Measurements from ENCODE around the gene CAMTA1.

Gene CAMTA1

GRCh38 chr1:6873298-6874015, 88.2 kb downstream of the CAMTA1 start:
- Histone ChIP-seq H3F3A (ENCODE audit: insufficient read depth) (no peaks in the 10 kb centered on the region), H4K20me1 (ENCODE audit: low read depth, low read length) (no peaks in the 10 kb centered on the region), H3K4me2 (ENCODE audit: low read depth, low read length, poor library complexity, severe bottlenecking) (no peak overlapping the region), H3K9ac (ENCODE audit: low read length) (no peak overlapping the region), H3K36me3 (ENCODE audit: low read length) (no peaks in the 10 kb centered on the region), H3K79me2 (ENCODE audit: insufficient read depth, low read length) (no peaks in the 10 kb centered on the region), H3K9me3 (ENCODE audit: insufficient read depth, low read length) (no peaks in the 10 kb centered on the region), H3K27me3 (ENCODE audit: low read length) (no peaks in the 10 kb centered on the region), H3K4me3 (ENCODE audit: insufficient read depth, low read length, poor library complexity, severe bottlenecking) (no peak overlapping the region), H3K9me2 (replicated peaks; ENCODE audit: insufficient read depth, low read length) (no peaks in the 10 kb centered on the region), H2AFZ (ENCODE audit: low read depth, low read length, severe bottlenecking) (no peak overlapping the region), H3K27ac (ENCODE audit: low read depth, low read length) (no peak overlapping the region)
- no peak for TF ChIP-seq CTCF (IDR thresholded peaks at IDR 0.05; ENCODE audit: insufficient read depth, low read length, poor library complexity, severe bottlenecking)
- TF ChIP-seq EZH2phosphoT487 (conservative IDR thresholded peaks at IDR 0.05; ENCODE audit: low read length), result no peak

DNA sequence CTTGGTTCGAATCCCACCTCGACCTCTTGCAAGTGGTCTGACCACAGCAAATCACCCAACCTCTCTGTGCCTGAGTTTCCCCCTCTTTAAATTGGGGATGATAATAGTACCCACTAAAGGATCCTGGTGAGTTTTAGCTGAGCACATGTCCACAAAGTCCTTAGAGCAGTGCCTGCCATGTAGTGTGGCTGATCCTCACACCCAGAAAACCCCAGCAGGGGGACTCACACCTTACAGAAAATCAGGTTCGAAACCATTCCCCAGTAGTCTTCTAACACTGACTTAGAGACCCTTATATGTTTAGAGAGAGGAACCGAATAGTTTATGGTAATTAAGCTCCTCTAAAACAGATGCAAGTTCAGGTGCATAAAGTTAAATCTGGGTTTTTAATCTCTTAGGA, 89.0 kb downstream of the CAMTA1 start:
- no peak for TF ChIP-seq CTCF (IDR thresholded peaks at IDR 0.05; ENCODE audit: insufficient read depth, low read length, poor library complexity, severe bottlenecking)
- no peak for TF ChIP-seq EZH2phosphoT487 (conservative IDR thresholded peaks at IDR 0.05; ENCODE audit: low read length)
- no peaks in the 10 kb centered on the region for H3K9me2 ChIP-seq (replicated peaks; ENCODE audit: insufficient read depth, low read length)
- H4K20me1 ChIP-seq (ENCODE audit: low read depth, low read length), result no peaks in the 10 kb centered on the region
- no peak overlapping the region for H3K4me3 ChIP-seq (ENCODE audit: insufficient read depth, low read length, poor library complexity, severe bottlenecking)
- H2AFZ ChIP-seq (ENCODE audit: low read depth, low read length, severe bottlenecking), result no peak overlapping the region
- H3K27ac ChIP-seq (ENCODE audit: low read depth, low read length), result no peak overlapping the region
- H3K4me2 ChIP-seq (ENCODE audit: low read depth, low read length, poor library complexity, severe bottlenecking), result no peak overlapping the region
- no peaks in the 10 kb centered on the region for H3K27me3 ChIP-seq (ENCODE audit: low read length)
- H3K36me3 ChIP-seq (ENCODE audit: low read length), result no peaks in the 10 kb centered on the region
- H3F3A ChIP-seq (ENCODE audit: insufficient read depth), result no peaks in the 10 kb centered on the region
- H3K9me3 ChIP-seq (ENCODE audit: insufficient read depth, low read length), result no peaks in the 10 kb centered on the region
- H3K79me2 ChIP-seq (ENCODE audit: insufficient read depth, low read length), result no peaks in the 10 kb centered on the region
- H3K9ac ChIP-seq (ENCODE audit: low read length), result no peak overlapping the region

DNA sequence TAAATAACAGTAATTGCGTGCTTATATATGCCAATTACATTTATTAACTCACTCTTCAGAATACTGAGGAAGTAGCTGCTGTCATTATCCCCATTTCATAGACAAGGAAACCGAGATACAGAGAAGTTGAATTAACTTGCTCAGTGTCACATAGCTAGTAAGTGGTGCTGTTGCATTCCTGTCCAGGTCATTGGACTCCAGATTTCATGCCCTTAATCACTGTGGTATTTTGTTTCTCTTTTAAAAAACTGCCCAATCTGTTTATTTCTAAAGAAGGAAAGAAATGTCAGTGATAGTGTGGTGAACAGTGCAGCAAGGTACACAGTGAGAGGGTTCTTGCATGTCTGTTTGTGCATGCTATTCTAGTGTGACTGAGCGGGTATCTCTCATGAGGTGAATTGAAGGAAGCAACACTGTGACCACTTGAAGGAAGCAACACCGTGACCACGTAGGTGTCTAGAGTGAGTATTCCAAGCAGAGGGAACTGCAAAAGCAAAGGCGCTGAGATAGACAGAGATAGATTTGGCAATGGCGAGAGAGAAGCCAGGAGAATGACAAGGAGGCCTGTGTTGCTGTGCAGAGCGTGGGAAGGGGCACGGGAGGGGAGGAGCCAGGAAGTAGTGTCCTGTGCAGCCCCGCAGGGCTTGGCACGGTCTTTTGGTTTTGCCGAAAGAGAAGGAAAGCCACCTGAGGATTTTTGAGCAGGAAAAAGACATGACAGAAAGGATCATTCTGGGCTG, 95.9 kb downstream of the CAMTA1 start:
- Histone ChIP-seq H3K36me3 (ENCODE audit: low read length) (no peaks in the 10 kb centered on the region), H3K27ac (ENCODE audit: low read depth, low read length) (no peak overlapping the region), H3K9me2 (replicated peaks; ENCODE audit: insufficient read depth, low read length) (no peaks in the 10 kb centered on the region), H3K4me2 (ENCODE audit: low read depth, low read length, poor library complexity, severe bottlenecking) (no peak overlapping the region), H4K20me1 (ENCODE audit: low read depth, low read length) (no peaks in the 10 kb centered on the region), H3F3A (ENCODE audit: insufficient read depth) (no peaks in the 10 kb centered on the region), H3K79me2 (ENCODE audit: insufficient read depth, low read length) (no peaks in the 10 kb centered on the region), H3K9ac (ENCODE audit: low read length) (no peak overlapping the region), H2AFZ (ENCODE audit: low read depth, low read length, severe bottlenecking) (no peak overlapping the region), H3K4me3 (ENCODE audit: insufficient read depth, low read length, poor library complexity, severe bottlenecking) (no peak overlapping the region), H3K27me3 (ENCODE audit: low read length) (no peaks in the 10 kb centered on the region), H3K9me3 (ENCODE audit: insufficient read depth, low read length) (no peaks in the 10 kb centered on the region)
- TF ChIP-seq EZH2phosphoT487 (conservative IDR thresholded peaks at IDR 0.05; ENCODE audit: low read length), result no peak
- no peak for TF ChIP-seq CTCF (IDR thresholded peaks at IDR 0.05; ENCODE audit: insufficient read depth, low read length, poor library complexity, severe bottlenecking)

All from SU-DHL-6 (cell line).